HG02588 (cell line): ENCODE data around the gene NPHS1.

ENCODE experiments used
- ATAC-seq: cut with Tn5 transposase; IDR thresholded peaks from one replicate; pipeline ENCODE4 v1.9.1; 2021; ENCODE audit warnings: mild to moderate bottlenecking, moderate library complexity; ENCODE audit not compliant: unreplicated experiment

Gene NPHS1

DNA sequence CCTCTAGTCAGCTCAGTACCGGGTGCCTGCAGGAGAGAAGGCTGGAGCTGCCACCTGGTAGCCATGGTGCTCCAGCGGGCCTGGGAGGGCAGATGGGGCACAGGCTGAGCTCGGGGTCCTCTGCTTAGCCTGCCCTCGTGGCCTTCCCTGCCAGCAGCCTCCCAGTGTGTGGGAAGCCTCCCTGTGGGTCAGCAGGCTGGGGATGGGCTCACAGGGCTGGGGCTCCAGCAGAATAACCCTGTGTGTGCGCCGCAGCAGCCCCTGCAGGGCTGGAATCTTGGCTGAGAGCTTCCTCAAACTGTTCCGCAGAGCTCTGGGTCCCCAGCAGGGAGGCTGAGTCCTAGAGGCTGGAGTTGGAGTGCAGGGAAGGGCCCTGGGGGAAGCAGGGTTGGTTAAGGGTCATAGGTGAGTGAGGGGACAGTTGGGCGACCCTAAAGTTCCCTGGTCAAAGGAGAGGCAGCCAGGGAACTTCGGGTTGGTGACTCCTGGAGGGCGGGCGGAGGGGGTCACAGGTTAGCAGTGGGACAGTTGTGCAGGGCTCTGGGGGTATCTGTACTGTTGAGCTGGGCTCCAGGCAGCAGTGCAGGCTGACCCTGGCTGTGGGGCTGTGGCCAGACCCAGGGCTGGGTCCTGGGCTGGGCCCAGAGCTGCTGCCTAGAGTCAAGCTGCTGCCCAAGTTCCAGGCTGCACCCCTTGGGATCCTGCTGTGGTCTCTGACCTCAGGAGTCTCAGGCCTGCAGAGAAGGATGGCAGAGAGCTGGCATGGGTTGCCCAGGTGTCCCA lies 62.9 kb downstream of the NPHS1 start:
- no peak for ATAC-seq

DNA sequence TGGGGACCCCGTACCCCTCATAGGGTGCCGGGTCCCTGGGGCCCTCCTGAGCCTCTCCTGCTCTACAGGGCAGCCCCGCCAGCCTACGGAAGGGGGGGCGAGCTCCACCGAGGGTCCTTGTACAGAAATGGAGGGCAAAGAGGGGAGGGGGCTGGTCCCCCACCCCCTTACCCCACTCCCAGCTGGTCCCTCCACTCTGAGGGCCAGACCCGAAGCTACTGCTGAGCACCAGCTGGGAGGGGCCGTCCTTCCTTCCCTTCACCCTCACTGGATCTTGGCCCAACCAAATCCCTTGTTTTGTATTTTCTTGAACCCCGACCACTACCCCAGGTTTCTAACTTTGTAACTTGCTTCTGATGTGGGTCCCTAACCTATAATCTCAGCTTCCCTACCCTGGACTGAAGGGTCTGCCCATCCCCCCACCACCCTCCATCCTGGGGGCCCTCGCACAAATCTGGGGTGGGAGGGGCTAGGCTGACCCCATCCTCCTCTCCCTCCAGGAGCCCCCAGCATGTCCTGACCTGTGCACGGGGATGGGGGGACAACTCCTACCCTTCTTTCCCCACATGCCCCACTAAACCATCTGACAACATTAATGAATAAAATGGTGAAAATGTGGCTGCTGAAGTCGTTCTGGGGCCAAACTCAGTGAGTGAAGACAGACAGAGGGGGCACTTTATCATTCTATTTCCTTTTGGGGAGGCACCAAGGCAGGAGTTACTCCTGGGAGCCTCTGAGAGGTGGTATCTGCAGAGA lies 63.9 kb downstream of the NPHS1 start:
- ATAC-seq = no peak

DNA sequence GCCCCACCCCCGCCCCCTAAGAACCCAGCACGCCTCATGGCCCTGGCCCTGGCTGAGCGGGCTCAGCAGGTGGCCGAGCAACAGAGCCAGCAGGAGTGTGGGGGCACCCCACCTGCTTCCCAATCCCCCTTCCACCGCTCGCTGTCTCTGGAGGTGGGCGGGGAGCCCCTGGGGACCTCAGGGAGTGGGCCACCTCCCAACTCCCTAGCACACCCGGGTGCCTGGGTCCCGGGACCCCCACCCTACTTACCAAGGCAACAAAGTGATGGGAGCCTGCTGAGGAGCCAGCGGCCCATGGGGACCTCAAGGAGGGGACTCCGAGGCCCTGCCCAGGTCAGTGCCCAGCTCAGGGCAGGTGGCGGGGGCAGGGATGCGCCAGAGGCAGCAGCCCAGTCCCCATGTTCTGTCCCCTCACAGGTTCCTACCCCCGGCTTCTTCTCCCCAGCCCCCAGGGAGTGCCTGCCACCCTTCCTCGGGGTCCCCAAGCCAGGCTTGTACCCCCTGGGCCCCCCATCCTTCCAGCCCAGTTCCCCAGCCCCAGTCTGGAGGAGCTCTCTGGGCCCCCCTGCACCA lies 65.0 kb downstream of the NPHS1 start:
- no peak for ATAC-seq

DNA sequence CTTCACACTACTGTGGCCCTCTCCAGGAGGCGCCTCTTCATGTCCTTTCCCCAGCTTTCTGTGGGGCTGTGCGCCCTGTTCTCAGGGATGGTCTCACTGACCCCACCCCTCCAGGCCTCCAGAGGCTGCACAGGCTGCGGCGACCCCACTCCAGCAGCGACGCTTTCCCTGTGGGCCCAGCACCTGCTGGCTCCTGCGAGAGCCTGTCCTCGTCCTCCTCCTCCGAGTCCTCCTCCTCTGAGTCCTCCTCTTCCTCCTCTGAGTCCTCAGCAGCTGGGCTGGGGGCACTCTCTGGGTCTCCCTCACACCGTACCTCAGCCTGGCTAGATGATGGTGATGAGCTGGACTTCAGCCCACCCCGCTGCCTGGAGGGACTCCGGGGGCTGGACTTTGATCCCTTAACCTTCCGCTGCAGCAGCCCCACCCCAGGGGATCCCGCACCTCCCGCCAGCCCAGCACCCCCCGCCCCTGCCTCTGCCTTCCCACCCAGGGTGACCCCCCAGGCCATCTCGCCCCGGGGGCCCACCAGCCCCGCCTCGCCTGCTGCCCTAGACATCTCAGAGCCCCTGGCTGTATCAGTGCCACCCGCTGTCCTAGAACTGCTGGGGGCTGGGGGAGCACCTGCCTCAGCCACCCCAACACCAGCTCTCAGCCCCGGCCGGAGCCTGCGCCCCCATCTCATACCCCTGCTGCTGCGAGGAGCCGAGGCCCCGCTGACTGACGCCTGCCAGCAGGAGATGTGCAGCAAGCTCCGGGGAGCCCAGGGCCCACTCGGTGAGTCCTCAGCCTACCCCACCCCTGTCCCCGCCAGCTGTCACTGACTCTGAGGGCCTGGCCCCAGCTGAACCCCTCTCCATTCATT lies 65.8 kb downstream of the NPHS1 start:
- no peak for ATAC-seq

DNA sequence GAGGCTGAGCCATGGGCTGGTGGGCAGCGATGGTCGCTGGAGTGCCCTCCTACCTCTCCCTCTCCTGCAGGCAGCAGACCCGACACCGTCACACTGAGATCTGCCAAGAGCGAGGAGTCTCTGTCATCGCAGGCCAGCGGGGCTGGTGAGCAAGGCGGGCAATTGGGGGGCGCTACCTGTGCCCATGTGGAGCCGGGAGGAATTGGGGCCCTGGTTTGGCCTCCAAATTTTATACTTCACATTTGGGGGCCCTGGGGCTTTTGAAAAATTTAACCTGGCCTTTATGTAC lies 67.0 kb downstream of the NPHS1 start:
- no peak for ATAC-seq

DNA sequence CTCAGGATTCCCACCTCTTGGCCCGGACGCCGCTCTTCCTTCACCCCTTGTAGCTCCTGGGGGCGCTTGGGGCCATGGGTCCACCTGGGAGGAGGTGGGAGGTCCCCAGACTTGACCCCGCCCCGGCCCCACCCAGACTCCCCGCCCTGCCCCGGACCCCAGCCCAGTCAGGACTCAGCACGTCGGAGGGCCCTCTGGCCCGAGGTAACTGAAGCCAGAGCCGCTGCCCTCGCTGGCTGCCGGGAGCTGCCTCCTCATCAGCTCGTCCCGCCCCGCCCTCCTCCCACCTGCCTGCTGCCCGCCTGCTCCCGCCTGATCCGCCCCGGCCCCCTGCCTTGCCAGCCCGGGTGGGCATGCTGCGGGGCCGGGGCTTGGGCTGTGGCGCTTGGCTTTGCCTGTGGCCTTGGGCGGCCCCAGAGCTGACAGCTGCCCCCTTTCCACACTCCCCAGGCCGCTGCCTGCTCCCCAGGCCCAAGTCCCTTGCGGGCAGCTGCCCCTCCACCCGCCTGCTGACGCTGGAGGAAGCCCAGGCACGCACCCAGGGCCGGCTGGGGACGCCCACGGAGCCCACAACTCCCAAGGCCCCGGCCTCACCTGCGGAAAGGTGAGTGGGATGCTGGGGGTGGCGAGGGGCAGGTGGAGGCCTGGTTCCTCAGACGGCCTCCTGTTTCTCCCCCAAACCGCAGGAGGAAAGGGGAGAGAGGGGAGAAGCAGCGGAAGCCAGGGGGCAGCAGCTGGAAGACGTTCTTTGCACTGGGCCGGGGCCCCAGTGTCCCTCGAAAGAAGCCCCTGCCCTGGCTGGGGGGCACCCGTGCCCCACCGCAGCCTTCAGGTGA lies 67.6 kb downstream of the NPHS1 start:
- no peak for ATAC-seq

DNA sequence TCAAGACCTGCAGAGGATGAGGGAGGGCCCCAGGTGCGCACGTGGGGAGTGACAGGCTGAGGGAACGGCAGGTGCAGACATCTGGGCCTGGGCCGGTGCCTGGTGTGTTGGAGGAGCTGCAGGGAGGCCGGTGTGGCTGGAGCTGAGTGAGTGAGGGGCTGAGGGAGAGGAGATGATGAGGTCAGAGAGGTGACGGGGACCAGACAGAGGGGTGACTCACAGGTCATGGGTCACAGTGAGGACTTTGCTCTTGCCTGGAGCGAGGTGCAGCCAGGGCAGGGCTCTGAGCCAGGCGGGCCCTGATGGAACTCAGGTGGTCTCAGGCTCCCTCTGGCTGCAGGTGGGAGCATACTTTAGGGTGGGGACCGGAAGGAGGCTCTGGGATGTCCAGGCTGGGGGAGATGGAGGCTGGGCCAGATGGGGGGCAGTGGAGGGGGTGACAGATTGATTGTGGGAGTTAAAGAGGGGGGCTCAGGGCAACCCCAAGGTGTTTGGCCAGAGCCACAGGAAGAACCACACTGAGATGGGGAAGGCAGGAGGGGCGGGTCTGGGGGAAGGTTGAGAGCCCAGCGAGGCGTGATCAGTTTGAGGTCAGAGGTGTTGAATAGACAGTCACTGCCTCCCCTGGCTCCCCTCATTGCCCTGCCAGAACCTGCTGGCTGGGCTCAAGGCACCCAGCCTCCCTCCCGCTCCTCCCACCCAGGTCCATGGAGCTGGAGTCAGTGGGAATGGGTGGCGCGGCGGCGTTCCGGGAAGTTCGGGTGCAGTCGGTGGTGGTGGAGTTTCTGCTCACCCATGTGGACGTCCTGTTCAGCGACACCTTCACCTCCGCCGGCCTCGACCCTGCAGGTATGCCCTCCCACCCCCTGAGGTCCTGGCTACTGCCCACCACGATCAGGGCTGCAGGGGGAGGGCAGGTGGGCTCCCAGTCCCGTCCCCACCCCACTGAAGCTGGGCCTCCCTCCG lies 68.6 kb downstream of the NPHS1 start:
- ATAC-seq = no peak

DNA sequence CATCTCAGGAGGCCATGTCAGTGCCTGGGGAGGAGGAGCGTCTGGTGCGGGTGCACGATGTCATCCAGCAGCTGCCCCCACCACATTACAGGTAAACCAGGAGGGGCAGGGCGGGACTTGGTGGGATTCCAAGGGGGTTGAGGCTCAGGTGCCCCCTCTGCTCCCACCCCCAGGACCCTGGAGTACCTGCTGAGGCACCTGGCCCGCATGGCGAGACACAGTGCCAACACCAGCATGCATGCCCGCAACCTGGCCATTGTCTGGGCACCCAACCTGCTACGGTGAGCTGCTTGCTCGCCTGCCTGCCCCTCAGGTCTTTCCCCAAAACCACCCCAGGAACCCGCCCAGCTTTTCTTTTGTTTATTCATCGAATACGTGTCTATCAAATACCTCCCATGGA lies 69.7 kb downstream of the NPHS1 start:
- no peak for ATAC-seq

DNA sequence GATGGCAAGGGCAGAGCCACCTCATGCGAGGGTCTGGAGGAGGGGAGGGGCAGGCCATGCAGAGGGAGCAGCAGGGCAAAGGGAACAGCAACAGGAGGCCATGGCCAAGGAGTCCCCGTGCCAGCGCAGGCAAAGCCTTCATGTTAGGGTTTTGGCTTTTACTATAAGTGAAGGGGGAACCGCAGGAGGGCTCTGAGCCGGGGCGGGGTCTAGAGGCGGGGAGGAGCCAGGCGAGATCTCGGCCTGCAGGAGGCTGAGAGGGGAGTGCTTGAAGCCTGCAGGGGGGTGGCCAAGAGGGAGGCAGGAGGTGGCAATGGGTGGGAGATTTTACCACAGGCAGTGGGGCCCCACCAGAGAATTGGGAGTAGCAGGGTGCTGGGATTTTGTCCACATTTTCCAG lies 70.7 kb downstream of the NPHS1 start:
- ATAC-seq = no peak

DNA sequence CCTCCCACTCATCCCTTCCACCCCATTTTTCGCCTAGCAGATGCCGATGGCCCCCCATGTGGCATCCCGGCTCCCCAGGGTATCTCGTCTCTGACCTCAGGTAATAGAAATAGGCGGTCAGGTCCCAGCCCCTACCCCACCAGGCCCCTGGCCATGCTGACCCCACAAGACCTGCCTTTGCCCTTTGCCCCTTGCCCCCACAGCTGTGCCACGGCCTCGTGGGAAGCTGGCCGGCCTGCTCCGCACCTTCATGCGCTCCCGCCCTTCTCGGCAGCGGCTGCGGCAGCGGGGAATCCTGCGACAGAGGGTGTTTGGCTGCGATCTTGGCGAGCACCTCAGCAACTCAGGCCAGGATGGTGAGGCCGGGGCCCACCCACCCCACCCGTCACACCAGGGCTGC lies 71.6 kb downstream of the NPHS1 start:
- ATAC-seq = no peak

DNA sequence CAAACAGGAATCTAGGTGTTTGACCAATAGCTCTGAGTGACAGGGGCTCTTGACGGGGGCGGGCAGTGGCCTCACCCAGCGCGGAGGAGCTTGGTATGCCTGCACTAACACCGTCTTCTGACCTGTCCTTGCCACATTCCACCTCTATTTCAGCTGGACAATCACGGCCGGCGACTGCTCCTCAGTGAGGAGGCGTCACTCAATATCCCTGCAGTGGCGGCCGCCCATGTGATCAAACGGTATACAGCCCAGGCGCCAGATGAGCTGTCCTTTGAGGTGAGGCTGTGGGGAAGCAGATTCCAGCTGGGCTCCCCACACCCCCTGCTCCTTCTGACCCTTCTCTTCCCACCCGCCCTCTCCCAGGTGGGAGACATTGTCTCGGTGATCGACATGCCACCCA lies 72.2 kb downstream of the NPHS1 start:
- ATAC-seq = no peak

DNA sequence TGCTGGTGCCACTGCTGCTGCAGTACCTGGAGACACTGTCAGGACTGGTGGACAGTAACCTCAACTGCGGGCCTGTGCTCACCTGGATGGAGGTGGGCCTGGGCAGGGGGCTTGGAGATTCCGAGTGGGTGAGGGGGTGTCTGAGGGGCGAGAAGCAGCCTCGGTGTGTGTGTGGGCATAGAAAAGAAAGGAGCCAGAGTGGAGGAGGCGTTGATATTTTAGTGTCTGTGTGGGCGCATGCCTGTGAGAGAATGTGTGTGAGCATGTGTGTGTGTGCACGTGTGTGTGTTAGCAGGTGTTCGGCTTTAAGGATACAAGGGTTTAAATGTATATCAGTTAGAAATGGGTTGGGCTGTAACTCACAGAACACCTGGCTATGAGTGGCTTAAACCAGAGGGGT lies 73.3 kb downstream of the NPHS1 start:
- no peak for ATAC-seq

DNA sequence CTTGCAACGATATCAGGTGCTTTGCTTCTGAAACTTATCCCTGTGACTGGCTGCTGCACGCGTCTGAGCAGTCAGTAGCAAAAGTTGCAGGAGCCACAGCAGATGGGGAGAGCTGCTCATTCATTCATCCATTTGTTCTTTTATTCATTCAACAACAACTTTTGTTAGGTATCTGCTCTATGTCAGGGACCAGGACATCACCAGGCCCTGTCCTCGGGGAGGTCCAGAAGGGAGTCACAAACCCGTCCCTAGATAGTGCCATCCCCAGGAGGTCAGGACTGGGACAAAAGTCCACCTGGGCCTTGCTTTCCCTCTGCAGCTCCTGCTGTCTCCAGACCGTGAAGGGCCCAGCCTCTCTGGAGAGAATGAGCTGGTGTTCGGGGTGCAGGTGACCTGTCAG lies 74.3 kb downstream of the NPHS1 start:
- ATAC-seq = no peak

DNA sequence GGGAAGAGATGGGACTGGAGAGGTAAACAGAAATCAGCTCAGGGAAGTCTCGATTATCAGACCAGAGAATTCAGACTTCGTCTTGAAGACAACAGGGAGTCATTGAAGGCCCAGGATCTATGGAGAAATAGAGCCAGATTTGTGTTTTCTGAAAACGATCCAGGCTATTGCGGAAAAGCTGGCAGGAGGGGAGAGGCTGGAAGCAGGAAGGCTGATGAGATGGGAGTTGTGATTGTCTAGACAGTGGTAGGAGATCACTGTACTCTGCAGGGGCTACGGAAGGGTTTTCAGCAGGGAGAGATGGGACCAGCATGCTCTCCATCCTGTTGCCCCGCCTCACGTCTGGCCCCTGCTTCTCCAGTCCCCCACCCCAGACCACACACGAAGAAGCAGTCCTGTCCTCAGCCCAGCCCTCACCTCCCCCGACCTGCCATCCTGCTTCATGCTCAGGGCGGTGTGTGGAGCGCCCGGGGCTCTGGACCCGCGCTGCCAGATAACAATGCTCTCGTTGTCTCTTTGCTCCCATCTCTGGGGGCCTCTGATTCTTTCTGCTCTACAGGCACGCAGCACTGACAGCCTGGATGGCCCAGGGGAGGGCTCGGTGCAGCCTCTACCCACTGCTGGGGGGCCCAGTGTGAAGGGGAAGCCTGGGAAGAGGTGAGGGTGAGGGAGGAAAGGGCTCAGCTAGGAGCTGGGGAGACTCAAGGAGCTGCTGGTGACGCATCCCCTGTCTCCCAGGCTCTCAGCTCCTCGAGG lies 75.0 kb downstream of the NPHS1 start:
- ATAC-seq = no peak

DNA sequence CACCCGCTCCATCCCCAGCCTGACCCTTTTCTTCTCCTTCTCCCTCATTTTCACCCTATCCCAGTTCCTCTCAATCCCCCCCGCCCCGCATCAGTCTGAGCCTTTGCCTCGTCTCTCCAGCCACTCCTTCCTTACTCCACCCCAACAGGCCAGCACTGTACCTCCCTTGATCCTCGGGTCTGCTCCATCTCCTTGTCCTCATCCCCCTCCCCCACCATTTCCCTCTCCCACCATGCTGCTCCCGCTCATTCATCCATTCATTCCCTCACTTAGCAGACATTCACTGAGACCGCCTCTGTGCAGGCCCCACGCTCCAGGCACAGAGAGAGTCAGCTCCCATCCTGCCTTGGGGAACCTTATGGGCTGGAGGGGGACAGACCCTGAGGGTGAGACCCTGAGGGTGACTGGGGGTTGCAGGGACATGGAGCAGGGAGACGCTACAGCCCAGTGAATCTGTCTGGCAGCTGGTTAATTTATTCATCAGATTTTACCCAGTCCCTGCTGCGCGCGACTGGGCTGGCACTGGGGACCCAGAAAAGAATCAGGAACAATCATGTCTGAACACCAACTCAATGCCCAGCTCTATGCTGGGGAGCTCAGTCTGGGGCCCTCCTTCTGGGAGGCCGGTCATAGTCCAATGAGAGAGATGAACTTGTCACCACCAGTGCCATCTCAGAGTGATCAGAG lies 76.1 kb downstream of the NPHS1 start:
- ATAC-seq = no peak
